IMR-90 (cell line): ENCODE results near the gene PRSS22. TPM values are rescaled to one million over a fixed set of nuclear protein-coding genes. Genes with fewer than 3 reads are reported as not detected.

ENCODE experiments used
- ATAC-seq: fragments of 200-7000 bp; cut with Tn5 transposase; 2 replicates; pipeline ENCODE4 v1.9.1; 2020; ENCODE audit warnings: low read depth, mild to moderate bottlenecking, moderate library complexity
- BruUV-seq: library from RNA; stranded (reverse); fragments of 400-500 nt; replicated peaks from 2 replicates; lab custom pipeline; 2021; lab: Mats Ljungman, UMichigan
- CTCF ChIA-PET: fragments of 300-600 bp; formaldehyde crosslinking; extraction: SDS; loops from one replicate; lab custom pipeline; 2021; ENCODE audit warnings: antibody characterized with exemption; lab: Yijun Ruan, JAX
- POLR2A ChIA-PET: fragments of 300-600 bp; sonication (Branson Sonifier 250); formaldehyde crosslinking; loops from one replicate; lab custom pipeline; 2022; ENCODE audit warnings: antibody characterized with exemption; ENCODE audit not compliant: unreplicated experiment; lab: Charles Lee
- DNase-seq: peaks from one replicate; pipeline ENCODE4 v3.0.0; 2013
- H2AFZ ChIP-seq: replicated peaks from 2 replicates; pipeline ENCODE3; 2013; ENCODE audit warnings: low read length, mild to moderate bottlenecking; ENCODE audit not compliant: poor library complexity
- H2AK5ac ChIP-seq: 2 replicates; pipeline ENCODE4 v1.6.1; 2013; ENCODE audit warnings: low read depth, low read length, inconsistent platforms
- H2AK9ac ChIP-seq: replicated peaks from 2 replicates; pipeline ENCODE3; 2013; ENCODE audit warnings: mild to moderate bottlenecking, low read depth, low read length, moderate library complexity; ENCODE audit not compliant: poor library complexity
- H2BK120ac ChIP-seq: 2 replicates; pipeline ENCODE4 v1.6.1; 2013; ENCODE audit warnings: low read depth, low read length, inconsistent platforms
- H2BK15ac ChIP-seq: 3 replicates; pipeline ENCODE4 v1.6.1; 2013; ENCODE audit warnings: low read depth, low read length, inconsistent platforms
- H2BK20ac ChIP-seq: 2 replicates; pipeline ENCODE4 v1.6.1; 2013; ENCODE audit warnings: low read depth, mild to moderate bottlenecking, inconsistent platforms, low read length, moderate library complexity
- H2BK5ac ChIP-seq: 2 replicates; pipeline ENCODE4 v1.6.1; 2013; ENCODE audit warnings: mild to moderate bottlenecking, low read depth, low read length, inconsistent platforms; ENCODE audit not compliant: poor library complexity, severe bottlenecking
- H3K14ac ChIP-seq: replicated peaks from 2 replicates; pipeline ENCODE4 v1.6.1; 2013; ENCODE audit warnings: low read depth, low read length, inconsistent platforms
- H3K18ac ChIP-seq: 2 replicates; pipeline ENCODE4 v1.6.1; 2013; ENCODE audit warnings: low read depth, low read length, control low read depth
- H3K23ac ChIP-seq: 2 replicates; pipeline ENCODE4 v1.6.1; 2013; ENCODE audit warnings: low read depth, low read length, inconsistent platforms
- H3K27ac ChIP-seq: 2 replicates; pipeline ENCODE4 v1.5.1; 2013; ENCODE audit warnings: mild to moderate bottlenecking, control low read depth, low read length; ENCODE audit not compliant: insufficient read depth
- H3K27me3 ChIP-seq: 2 replicates; pipeline ENCODE4 v1.6.1; 2013; ENCODE audit warnings: low read length; ENCODE audit not compliant: control insufficient read depth, insufficient read depth
- H3K36me3 ChIP-seq: 2 replicates; pipeline ENCODE4 v1.6.1; 2013; ENCODE audit warnings: low read length, mixed read lengths; ENCODE audit not compliant: control insufficient read depth, insufficient read depth
- H3K4ac ChIP-seq: 2 replicates; pipeline ENCODE4 v1.6.1; 2013; ENCODE audit warnings: low read depth, low read length, inconsistent platforms
- H3K4me1 ChIP-seq: 2 replicates; pipeline ENCODE4 v1.6.1; 2013; ENCODE audit warnings: low read length, mixed read lengths; ENCODE audit not compliant: control insufficient read depth, insufficient read depth
- H3K4me2 ChIP-seq: 2 replicates; pipeline ENCODE4 v1.6.1; 2013; ENCODE audit warnings: low read depth, mild to moderate bottlenecking, control low read depth, low read length, moderate library complexity
- H3K4me3 ChIP-seq: 2 replicates; pipeline ENCODE4 v1.5.1; 2013; ENCODE audit warnings: low read depth, mild to moderate bottlenecking, control low read depth, low read length, moderate library complexity; ENCODE audit not compliant: insufficient read depth
- H3K56ac ChIP-seq: 2 replicates; pipeline ENCODE4 v1.6.1; 2013; ENCODE audit warnings: low read length, inconsistent platforms; ENCODE audit not compliant: insufficient read depth; ENCODE audit errors: extremely low read depth
- H3K79me1 ChIP-seq, 2 experiments: 2 replicates each; pipeline ENCODE4 v1.6.1; 2013; ENCODE audit warnings: low read length in 2 of 2, inconsistent platforms in 1 of 2, low read depth in 1 of 2
- H3K9ac ChIP-seq: 2 replicates; pipeline ENCODE4 v1.6.1; 2013; ENCODE audit warnings: low read depth, low read length, control low read depth
- H3K9me1 ChIP-seq: 2 replicates; pipeline ENCODE4 v1.6.1; 2013; ENCODE audit warnings: low read length, inconsistent platforms; ENCODE audit not compliant: insufficient read depth
- H3K9me3 ChIP-seq: 2 replicates; pipeline ENCODE4 v1.6.1; 2013; ENCODE audit warnings: low read length; ENCODE audit not compliant: control insufficient read depth, insufficient read depth
- H4K20me1 ChIP-seq: 2 replicates; pipeline ENCODE4 v1.6.1; 2013; ENCODE audit warnings: low read length, inconsistent platforms; ENCODE audit not compliant: insufficient read depth
- H4K5ac ChIP-seq: 2 replicates; pipeline ENCODE4 v1.6.1; 2013; ENCODE audit warnings: mild to moderate bottlenecking, low read depth, low read length, control low read depth
- H4K8ac ChIP-seq, 2 experiments: 2 replicates each; pipeline ENCODE4 v1.6.1; 2013; ENCODE audit warnings: low read depth in 2 of 2, low read length in 2 of 2, control low read depth in 1 of 2, inconsistent platforms in 1 of 2
- H4K91ac ChIP-seq: 2 replicates; pipeline ENCODE4 v1.6.1; 2013; ENCODE audit warnings: low read depth, low read length, inconsistent platforms; ENCODE audit not compliant: insufficient read depth
- BHLHE40 ChIP-seq: fragments of 150-350 bp; IDR thresholded peaks from 2 replicates; pipeline ENCODE4 v1.6.1; 2016; ENCODE audit warnings: mild to moderate bottlenecking, low read depth, low read length
- CEBPB ChIP-seq: IDR thresholded peaks from 2 replicates; pipeline ENCODE4 v1.6.1; 2012; ENCODE audit warnings: low read depth, low read length, improper control_type of control experiment
- CHD1 ChIP-seq: IDR thresholded peaks from 2 replicates; pipeline ENCODE4 v1.6.1; 2012; ENCODE audit warnings: low read depth, low read length, improper control_type of control experiment
- CTCF ChIP-seq: conservative IDR thresholded peaks from 2 replicates; pipeline ENCODE4 v1.5.1; 2012; ENCODE audit warnings: mild to moderate bottlenecking, low read depth, low read length, improper control_type of control experiment
- ELK1 ChIP-seq: fragments of 150-350 bp; IDR thresholded peaks from 2 replicates; pipeline ENCODE4 v1.6.1; 2016; ENCODE audit warnings: low read depth, mild to moderate bottlenecking, low read length, moderate library complexity, borderline replicate concordance
- FOS ChIP-seq: fragments of 150-350 bp; IDR thresholded peaks from 2 replicates; pipeline ENCODE4 v1.6.1; 2016; ENCODE audit warnings: low read depth, low read length
- MAFK ChIP-seq: IDR thresholded peaks from 2 replicates; pipeline ENCODE4 v1.6.1; 2012; ENCODE audit warnings: low read depth, low read length, improper control_type of control experiment
- MAZ ChIP-seq: IDR thresholded peaks from 2 replicates; pipeline ENCODE4 v1.6.1; 2012; ENCODE audit warnings: low read depth, mild to moderate bottlenecking, low read length, improper control_type of control experiment, moderate library complexity, borderline replicate concordance
- MXI1 ChIP-seq: IDR thresholded peaks from 2 replicates; pipeline ENCODE4 v1.6.1; 2012; ENCODE audit warnings: low read depth, mild to moderate bottlenecking, low read length, moderate library complexity, borderline replicate concordance
- NFE2L2 ChIP-seq: fragments of 150-350 bp; IDR thresholded peaks from 2 replicates; pipeline ENCODE4 v1.6.1; 2016; ENCODE audit warnings: low read depth, mild to moderate bottlenecking, low read length
- POLR2A ChIP-seq: IDR thresholded peaks from 2 replicates; pipeline ENCODE4 v1.6.1; 2012; ENCODE audit warnings: mild to moderate bottlenecking, low read depth, low read length
- RAD21 ChIP-seq: IDR thresholded peaks from 2 replicates; pipeline ENCODE4 v1.6.1; 2012; ENCODE audit warnings: low read length, improper control_type of control experiment
- RCOR1 ChIP-seq: IDR thresholded peaks from 2 replicates; pipeline ENCODE4 v1.6.1; 2012; ENCODE audit warnings: mild to moderate bottlenecking, low read length, improper control_type of control experiment; ENCODE audit not compliant: insufficient replicate concordance
- RFX5 ChIP-seq: IDR thresholded peaks from 2 replicates; pipeline ENCODE4 v1.8.0; 2012; ENCODE audit warnings: low read depth, mild to moderate bottlenecking, low read length, moderate library complexity
- SMC3 ChIP-seq: fragments of 150-350 bp; IDR thresholded peaks from 2 replicates; pipeline ENCODE4 v1.6.1; 2016; ENCODE audit warnings: low read depth, mild to moderate bottlenecking, antibody characterized with exemption, low read length, moderate library complexity
- USF2 ChIP-seq: fragments of 150-350 bp; IDR thresholded peaks from 2 replicates; pipeline ENCODE4 v1.6.1; 2017; ENCODE audit warnings: mild to moderate bottlenecking, antibody characterized with exemption, low read length, low read depth
- WGBS, 2 experiments: methylation state at CpG; one replicate each; pipeline versions ENCODE4 v1.1.5 to v1.1.7; 2013; ENCODE audit warnings: missing lambda C conversion rate in 2 of 2; ENCODE audit not compliant: insufficient read length in 1 of 2; ENCODE audit errors: extremely low coverage in 2 of 2; 5-methylcytosine and 5-hydroxymethylcytosine counted together
- dilution Hi-C: fragments of 300-500 bp; cut with HindIII; formaldehyde crosslinking; loops from one replicate; pipeline ENCODE4 v1.14.3; 2018; ENCODE audit warnings: low sequenced_read_pairs; ENCODE audit not compliant: unreplicated experiment
- in situ Hi-C: fragments of 300-500 bp; cut with MboI; formaldehyde crosslinking; loops from 3 replicates; pipeline ENCODE4 v1.14.3; 2019; ENCODE audit warnings: low sequenced_read_pairs, inconsistent platforms, mixed read lengths
- intact Hi-C: fragments of 100-400 bp; cut with micrococcal nuclease; formaldehyde crosslinking; loops from 2 replicates; pipeline ENCODE4 v1.10.0; 2022
- polyA plus RNA-seq, 3 experiments: library from polyadenylated mRNA; depleted of rRNA; stranded (reverse); fragments of >200 nt; gene quantifications; 2 replicates each; pipeline ENCODE4 v1.2.3, GENCODE V29; 2012; ENCODE audit warnings: low replicate concordance in 1 of 3
- total RNA-seq: library from RNA; depleted of rRNA; stranded (reverse); fragments of >200 nt; gene quantifications from 2 replicates; pipeline ENCODE4 v1.2.3, GENCODE V29; 2012

PRSS22 gene
- total and polyA plus RNA-seq, 2 of the 4 experiments (the other 2 are of a cell fraction) = not detected

GRCh38 chr16:2867661-2867986, 9.7 kb upstream of the PRSS22 start:
- H4K20me1 ChIP-seq = no peaks in the 10 kb centered on the region
- H3K14ac ChIP-seq = peak overlapping the region; percentile 99
- peak overlapping the region; percentile 74 for H2BK20ac ChIP-seq
- TF ChIP-seq MAFK (no peak), MAZ (no peak), FOS (no peak), BHLHE40 (no peak), POLR2A (no peak), RCOR1 (no peak), CHD1 (no peak), CEBPB (no peak), NFE2L2 (no peak), RAD21 (no peak), USF2 (no peak), ELK1 (no peak), MXI1 (no peak), CTCF (no peak), RFX5 (no peak), SMC3 (no peak)
- H3K27ac ChIP-seq = peak overlapping the region; percentile 94
- intact Hi-C loops (no loop called here), in situ Hi-C loops (no loop called here), dilution Hi-C loops (no loop called here)
- DNase-seq (no peak), ATAC-seq (no peak)
- no TSS peak for BruUV-seq
- ChIA-PET CTCF (interaction anchor here (0.7 to 2.5 kb wide), 5 partner anchors 10 to 28 kb away, joined by 3 to 54 read pairs (median 4); no protein-coding TSS in a partner anchor), POLR2A (interaction anchor here (0.9 to 1.2 kb wide), 3 partner anchors 14 to 38 kb away, joined by 3 to 6 read pairs (median 4); no protein-coding TSS in a partner anchor)
- no peaks in the 10 kb centered on the region for H3K27me3 ChIP-seq
- H4K8ac ChIP-seq = peak overlapping the region; percentile 95 to 99
- peak overlapping the region; percentile 83 for H2AK9ac ChIP-seq
- peak overlapping the region; percentile 100 for H4K5ac ChIP-seq
- peak overlapping the region; percentile 98 for H2AFZ ChIP-seq
- H3K9ac ChIP-seq = peak overlapping the region; percentile 64
- peak overlapping the region; percentile 83 for H3K56ac ChIP-seq
- H3K9me3 ChIP-seq = no peaks in the 10 kb centered on the region
- H2AK5ac ChIP-seq = peak overlapping the region; percentile 81
- peaks cover 3% of the 10 kb centered on the region for H3K4me1 ChIP-seq
- H3K4me3 ChIP-seq = peak overlapping the region; percentile 67
- H3K23ac ChIP-seq = peak overlapping the region; percentile 96; the same call in 1 of the 2 replicates
- H3K4me2 ChIP-seq = peak overlapping the region; percentile 91
- H3K18ac ChIP-seq = peak overlapping the region; percentile 91
- no peaks in the 10 kb centered on the region for H3K36me3 ChIP-seq
- peak overlapping the region; percentile 89 for H2BK120ac ChIP-seq
- no peaks in the 10 kb centered on the region for H3K79me1 ChIP-seq
- peak overlapping the region; percentile 99 for H3K4ac ChIP-seq
- peak overlapping the region; percentile 92 for H2BK5ac ChIP-seq
- WGBS, 2 experiments = 20% methylated on average over 1 of the region's 8 CpGs; no CpG with 5 or more reads in 1 of the 2 experiments
- no peaks in the 10 kb centered on the region for H3K9me1 ChIP-seq
- H4K91ac ChIP-seq = peak overlapping the region; percentile 99
- peak overlapping the region; percentile 82; the same call in 1 of the 3 replicates for H2BK15ac ChIP-seq
